ENCODE results near the gene CTPS2.

- TF ChIP-seq CTCF (IDR thresholded peaks at IDR 0.05; ENCODE audit: insufficient read depth, low read depth, low read length) (no peak), EZH2 (IDR thresholded peaks at IDR 0.05; ENCODE audit: insufficient read depth, low read length) (no peak)
Observed at GRCh38 chrX:16567681-16568080, 144.8 kb downstream of the CTPS2 start.
